ENCODE measurements around the gene PTGES. TPM values are rescaled to one million over a fixed set of nuclear protein-coding genes. Genes with fewer than 3 reads are reported as not detected.
"Not testable (repeated sequence)": the region's sequence is repeated elsewhere in the genome, so short reads cannot be mapped to it uniquely, and the experiment has no call there.

PTGES gene
- total and polyA plus RNA-seq, 9 of the 15 experiments (the other 6 are each of a cell fraction or from before 2014, with no cell fraction given): 0.13 TPM; not detected in 8

- TF ChIP-seq BDP1 (IDR thresholded peaks at IDR 0.05; ENCODE audit: insufficient read depth, insufficient read length): no peak
- TF ChIP-seq FOXK1 (CRISPR knock-in tag; IDR thresholded peaks at IDR 0.05; ENCODE audit: borderline replicate concordance): no peak
- no peak for TF ChIP-seq PML (IDR thresholded peaks at IDR 0.05; ENCODE audit: low read length)
Observed at GRCh38 chr9:129785866-129786265, 33.0 kb upstream of the PTGES start (continued).

GRCh38 chr9:129784970-129785369 is 32.1 kb upstream of the PTGES start:
- not testable (repeated sequence) for ATAC-seq; H3K79me2 ChIP-seq (ENCODE audit: control insufficient read depth, insufficient read depth, low read length); H3K4me2 ChIP-seq (ENCODE audit: insufficient read depth, low read length); FAIRE-seq; H3K27me3 ChIP-seq (ENCODE audit: control insufficient read depth in 2 of 2, insufficient read depth in 2 of 2, low read length in 2 of 2); H3K9me1 ChIP-seq (ENCODE audit: control insufficient read depth, insufficient read depth, low read length); BruUV-seq (replicated peaks); H3K9me3 ChIP-seq (replicated peaks; ENCODE audit: control insufficient read depth, insufficient read depth, low read depth, low read length); H3K4me3 ChIP-seq; H3K9ac ChIP-seq (ENCODE audit: insufficient read depth in 1 of 2, low read depth in 2 of 2, low read length in 2 of 2); H3K27ac ChIP-seq (ENCODE audit: extremely low read depth, low read depth, low read length); H2AFZ ChIP-seq (ENCODE audit: low read depth, low read length); H4K20me1 ChIP-seq (replicated peaks; ENCODE audit: control insufficient read depth, insufficient read depth, low read length); DNase-seq (ENCODE audit: extremely low read depth in 1 of 4, low spot score in 3 of 4); H3K36me3 ChIP-seq (ENCODE audit: control insufficient read depth, insufficient read depth, low read length)
- in situ Hi-C loops (cut with MboI): loop anchor here (5.0 to 25.0 kb wide), 4 partner anchors 48 to 1498 kb away; partner anchors contain the start of genes ASB6, GOLGA2 and SWI5
- WGBS (ENCODE audit: insufficient coverage, low coverage, missing lambda C conversion rate): 29% methylated on average over 11 of the region's 11 CpGs
- H3K4me1 ChIP-seq (replicated peaks in 1 of 2; ENCODE audit: control insufficient read depth in 2 of 2, insufficient read depth in 2 of 2, low read length in 2 of 2): peaks cover 13 to 22% of the 10 kb centered on the region in 2 experiments; a peak in 4 of 5 replicates
- ChIA-PET POLR2A (interaction anchor here (0.6 kb wide), 1 partner anchor 47 kb away, joined by 3 read pairs; no protein-coding TSS in a partner anchor), CTCF (ENCODE audit: low intra/inter-chr PET ratio) (interaction anchor here (4.3 to 4.9 kb wide), 2 partner anchors 47 to 58 kb away, joined by 46 to 112 read pairs; no protein-coding TSS in a partner anchor)
- intact Hi-C loops (cut with micrococcal nuclease): loop anchor here (1.0 to 10.0 kb wide), 2 partner anchors 48 to 650 kb away; no protein-coding TSS in a partner anchor
